Mucosa of descending colon (tissue), 3 donors: Measurements from ENCODE around the gene STAT5B. TPM values are rescaled to one million over a fixed set of nuclear protein-coding genes. Genes with fewer than 3 reads are reported as not detected.

Experiments used
- ATAC-seq: fragments of 200-7000 bp; cut with Tn5 transposase; one replicate; pipeline ENCODE4 v1.9.1; 2020; ENCODE audit warnings: mild to moderate bottlenecking, moderate library complexity
- DNase-seq, 3 donors: peaks; one replicate each; pipeline ENCODE4 v3.0.0-alpha.2; 2020
- H3K36me3 ChIP-seq: fragments of 200-600 bp; one replicate; pipeline ENCODE4 v1.8.0; 2021; ENCODE audit warnings: low read depth, mild to moderate bottlenecking
- H3K4me1 ChIP-seq: fragments of 200-600 bp; one replicate; pipeline ENCODE4 v1.8.0; 2021; ENCODE audit warnings: low read depth, mild to moderate bottlenecking
- H3K4me3 ChIP-seq: fragments of 200-600 bp; one replicate; pipeline ENCODE4 v1.8.0; 2021; ENCODE audit warnings: mild to moderate bottlenecking
- H3K9me3 ChIP-seq: fragments of 200-600 bp; one replicate; pipeline ENCODE4 v1.8.0; 2021; ENCODE audit warnings: mild to moderate bottlenecking
- CTCF ChIP-seq: fragments of 200-600 bp; IDR thresholded peaks from one replicate; pipeline ENCODE4 v1.8.0; 2022; ENCODE audit warnings: antibody characterized with exemption, mild to moderate bottlenecking
- intact Hi-C, 2 donors: fragments of 100-400 bp; cut with DNase I in 1 of 2; cut with micrococcal nuclease in 1 of 2; formaldehyde crosslinking; loops; one replicate each; pipeline versions ENCODE4 v1.11.0 to v1.11.1; 2022; cut with DNase I, micrococcal nuclease
- total RNA-seq, 3 donors: library from RNA; stranded (reverse); fragmentation: NEBNext Ultra II Directional in 2 of 3; extraction: Animal tissue kit (Norgen Biotek cat#: 25700) in 2 of 3; gene quantifications; one replicate each; pipeline versions ENCODE4 v1.2.1 to v1.2.4, GENCODE V29; 2021 to 2023
- donor health status: DM: no; HTN: no; CAD: no; lungs with moderate emphysema.
- donor health status: DM: no; HTN: no; CAD: no.
- donor health status: DM: no; HTN: yes; CAD: no.

Gene STAT5B
- total RNA-seq, 3 donors from 2014 or later = 30.1 to 93.0 (median 32.2) TPM

GRCh38 chr17:42192189-42193126 is 83.7 kb downstream of the STAT5B start:
- ATAC-seq (no peak), DNase-seq (no peak)
- Histone ChIP-seq H3K9me3 (no peaks in the 10 kb centered on the region), H3K4me3 (no peak overlapping the region), H3K36me3 (no peaks in the 10 kb centered on the region), H3K4me1 (peaks cover 3% of the 10 kb centered on the region)
- intact Hi-C loops = no loop called here
- no peak for TF ChIP-seq CTCF

- no peak for TF ChIP-seq CTCF
- H3K9me3 ChIP-seq = no peaks in the 10 kb centered on the region
- DNase-seq (no peak), ATAC-seq (no peak)
- intact Hi-C loops = no loop called here
- no peaks in the 10 kb centered on the region for H3K36me3 ChIP-seq
- no peak overlapping the region for H3K4me3 ChIP-seq
- peaks cover 3% of the 10 kb centered on the region for H3K4me1 ChIP-seq
Observed at GRCh38 chr17:42191275-42191608, 84.9 kb downstream of the STAT5B start.

GRCh38 chr17:42190491-42191274 is 85.5 kb downstream of the STAT5B start:
- no peaks in the 10 kb centered on the region for H3K9me3 ChIP-seq

GRCh38 chr17:42189651-42189965 is 86.6 kb downstream of the STAT5B start:
- H3K9me3 ChIP-seq = no peaks in the 10 kb centered on the region
- no peak overlapping the region for H3K4me3 ChIP-seq
- DNase-seq = no peak
- H3K36me3 ChIP-seq = no peaks in the 10 kb centered on the region
- TF ChIP-seq CTCF = no peak
- H3K4me1 ChIP-seq = peaks cover 6% of the 10 kb centered on the region
- no peak for ATAC-seq
- intact Hi-C loops = no loop called here

More at GRCh38 chr17:42190491-42191274, 85.5 kb downstream of the STAT5B start:
- intact Hi-C loops = no loop called here
- ATAC-seq = no peak
- no peak for DNase-seq
- no peak overlapping the region for H3K4me3 ChIP-seq
- H3K36me3 ChIP-seq = no peaks in the 10 kb centered on the region
- no peak for TF ChIP-seq CTCF
- H3K4me1 ChIP-seq = peaks cover 3% of the 10 kb centered on the region

- no peaks in the 10 kb centered on the region for H3K9me3 ChIP-seq
- TF ChIP-seq CTCF = no peak
- H3K36me3 ChIP-seq = no peaks in the 10 kb centered on the region
- ATAC-seq (no peak), DNase-seq (peak in 1 of 3 donors; percentile 19)
- H3K4me1 ChIP-seq = peaks cover 8% of the 10 kb centered on the region
- no peak overlapping the region for H3K4me3 ChIP-seq
- intact Hi-C loops = no loop called here
Observed at GRCh38 chr17:42188749-42189650, 87.2 kb downstream of the STAT5B start.
